ENCODE data around the gene DOCK6. TPM values are rescaled to one million over a fixed set of nuclear protein-coding genes. Genes with fewer than 3 reads are reported as not detected.
A peak's percentile ranks its signal among the peaks of the same experiment; 100 is the strongest.

The DOCK6 gene
- total RNA-seq, 1 donor from 2014 or later, result 35.0 TPM

- DNase-seq, result no peak
Observed at GRCh38 chr19:11244846-11245589, 17.3 kb downstream of the DOCK6 start.

GRCh38 chr19:11243798-11244169 lies 18.5 kb downstream of the DOCK6 start:
- DNase-seq, result no peak

- peak; percentile 53 for DNase-seq
Observed at GRCh38 chr19:11242864-11243797, 19.2 kb downstream of the DOCK6 start.

GRCh38 chr19:11242025-11242424 lies 20.3 kb downstream of the DOCK6 start:
- DNase-seq, result no peak

- DNase-seq, result no peak
Observed at GRCh38 chr19:11240008-11240444, 22.3 kb downstream of the DOCK6 start.

GRCh38 chr19:11239377-11240000 lies 22.8 kb downstream of the DOCK6 start, which contains the start of gene ANGPTL8:
Gene ANGPTL8 (plus strand): TSS chr19:11239619. CDS start chr19:11239638, 19 bp downstream.
- DNase-seq, result no peak

GRCh38 chr19:11238781-11239376 lies 23.4 kb downstream of the DOCK6 start:
- no peak for DNase-seq

- DNase-seq, result no peak
Observed at GRCh38 chr19:11238041-11238440, 24.3 kb downstream of the DOCK6 start.

- no peak for DNase-seq
Observed at GRCh38 chr19:11237321-11237720, 25.0 kb downstream of the DOCK6 start.

- DNase-seq, result no peak
Observed at GRCh38 chr19:11236324-11237301, 25.7 kb downstream of the DOCK6 start.

GRCh38 chr19:11234486-11235075 lies 27.7 kb downstream of the DOCK6 start:
- no peak for DNase-seq

- no peak for DNase-seq
Observed at GRCh38 chr19:11233073-11233472, 29.3 kb downstream of the DOCK6 start.

GRCh38 chr19:11232555-11232954 lies 29.8 kb downstream of the DOCK6 start:
- DNase-seq, result no peak

GRCh38 chr19:11230621-11231386 lies 31.5 kb downstream of the DOCK6 start:
- DNase-seq, result no peak

GRCh38 chr19:11227195-11227886 lies 35.0 kb downstream of the DOCK6 start:
- no peak for DNase-seq

GRCh38 chr19:11226716-11227166 lies 35.6 kb downstream of the DOCK6 start:
- DNase-seq, result no peak

- no peak for DNase-seq
Observed at GRCh38 chr19:11225815-11226214, 36.5 kb downstream of the DOCK6 start.

GRCh38 chr19:11225172-11225571 lies 37.2 kb downstream of the DOCK6 start:
- no peak for DNase-seq

GRCh38 chr19:11224429-11224828 lies 37.9 kb downstream of the DOCK6 start:
- no peak for DNase-seq
